Ecto neural progenitor cell (in vitro differentiated cells): ENCODE measurements around the gene CFAP61.
A peak's percentile ranks its signal among the peaks of the same experiment; 100 is the strongest.
"Not testable (repeated sequence)": the region's sequence is repeated elsewhere in the genome, so short reads cannot be mapped to it uniquely, and the experiment has no call there.

ENCODE experiments used
- DNase-seq: peaks from one replicate; pipeline ENCODE4 v3.0.0-alpha.2; 2018; ENCODE audit warnings: low spot score

CFAP61 gene, protein sequence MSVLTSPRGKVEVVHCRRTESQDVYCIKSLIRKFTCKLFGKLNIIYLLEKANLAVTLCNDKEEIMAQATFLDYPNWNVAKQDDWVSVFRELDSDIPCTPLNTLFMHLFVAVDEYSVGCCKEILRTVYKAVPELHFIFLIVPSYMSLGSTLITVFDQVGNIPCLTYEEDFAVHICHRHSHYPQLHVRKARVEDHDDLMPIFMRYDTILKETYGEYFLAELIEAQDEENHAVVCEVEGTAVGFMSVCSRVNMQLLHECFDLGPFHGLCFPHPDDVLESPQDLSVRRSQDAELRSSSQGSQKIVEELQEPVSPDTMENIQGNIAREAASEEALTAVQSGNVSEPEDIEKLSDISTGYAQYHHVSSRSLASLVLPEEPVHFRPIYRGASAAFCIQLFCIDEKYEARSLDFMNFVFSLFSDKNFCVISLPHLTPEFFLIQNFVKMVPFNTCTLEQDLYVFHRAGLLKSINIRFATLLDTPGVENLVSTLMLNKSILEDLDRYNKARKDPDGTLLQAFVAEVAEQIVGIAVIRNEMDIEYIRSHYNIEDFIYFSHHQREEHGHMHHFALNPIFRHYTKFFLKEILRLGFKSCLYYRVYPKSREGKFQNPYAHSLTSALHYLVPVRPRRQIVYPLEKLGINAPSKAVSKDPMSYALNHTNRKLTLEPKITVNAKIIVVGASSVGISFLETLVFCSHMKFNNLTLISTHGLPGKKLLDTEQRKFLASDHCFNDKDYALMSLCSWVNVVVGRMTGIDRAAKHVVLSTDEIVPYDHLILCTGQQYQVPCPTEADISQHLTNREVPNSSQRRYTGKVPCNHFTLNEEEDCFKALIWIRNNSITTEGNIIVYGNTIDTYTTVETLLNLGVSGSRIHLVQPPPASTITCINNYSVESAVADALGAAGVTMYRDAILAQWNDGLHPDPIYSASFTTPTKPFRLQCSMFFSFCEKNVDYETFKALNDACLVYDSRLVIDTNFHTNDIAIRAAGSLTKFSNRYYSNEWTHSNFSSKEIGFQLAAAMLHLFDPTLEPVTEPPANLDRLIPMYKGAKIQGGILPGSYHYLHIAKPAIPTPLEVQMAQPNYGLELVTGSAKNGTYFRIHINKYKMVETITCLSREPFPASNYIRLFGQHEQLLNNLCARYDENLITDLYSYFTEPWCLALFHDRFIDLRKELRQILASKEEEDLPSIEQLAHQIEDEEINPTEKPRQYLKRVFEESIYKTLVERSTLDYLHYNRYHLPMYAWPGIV

DNA sequence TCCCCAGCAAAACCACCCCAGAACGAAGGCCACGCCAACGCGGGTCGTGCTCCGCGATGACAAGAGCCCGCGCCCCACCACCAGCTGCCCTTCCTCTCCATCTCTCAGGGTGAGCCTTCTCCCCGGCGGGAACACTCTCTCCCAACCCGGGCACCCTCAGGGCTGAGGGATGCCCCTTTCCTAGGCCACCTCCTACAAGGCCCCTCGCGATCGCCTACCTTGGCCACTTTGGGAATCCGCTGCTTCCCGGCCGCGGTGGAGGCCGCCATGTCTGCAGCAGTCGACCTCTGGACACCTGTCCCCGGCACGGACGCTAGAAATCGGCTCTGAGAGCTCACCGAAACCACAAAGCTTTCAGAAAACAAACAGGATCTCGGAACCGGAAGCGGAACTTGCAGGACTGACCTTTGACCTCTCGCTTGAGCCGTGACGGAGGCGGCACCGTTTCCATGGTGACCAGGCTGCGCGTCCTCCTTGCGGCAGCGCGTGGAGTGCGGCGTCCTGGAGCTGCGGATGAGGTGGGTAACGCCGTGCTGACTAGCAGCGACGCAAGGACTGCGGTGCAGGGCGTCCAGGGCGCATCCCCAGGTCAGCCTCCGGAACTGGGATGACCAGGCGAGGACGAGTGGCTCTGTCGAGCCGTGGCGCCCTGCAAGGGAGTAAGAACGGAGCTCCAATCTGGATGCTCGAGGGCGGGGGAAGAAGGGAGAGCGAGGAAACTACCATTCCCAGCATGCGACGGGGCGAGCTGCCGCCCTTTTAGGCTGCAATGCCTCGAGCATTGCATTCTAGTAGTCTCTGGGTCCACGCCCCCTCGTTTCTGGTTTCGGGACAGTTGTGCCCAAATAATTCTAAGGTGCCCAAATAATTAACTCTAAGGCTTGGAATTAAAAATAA is at the start of gene CFAP61, which contains the start of gene CRNKL1:
Gene CFAP61 (plus strand): TSS at position 459 of the 897 bp plus-strand sequence. CDS start 4,122 bp downstream, outside the sequence.
Gene CRNKL1 (minus strand): TSS at position 393 of the 897 bp plus-strand sequence. CDS start 124 bp downstream, at position 269.
- DNase-seq, result peak; percentile 98

DNA sequence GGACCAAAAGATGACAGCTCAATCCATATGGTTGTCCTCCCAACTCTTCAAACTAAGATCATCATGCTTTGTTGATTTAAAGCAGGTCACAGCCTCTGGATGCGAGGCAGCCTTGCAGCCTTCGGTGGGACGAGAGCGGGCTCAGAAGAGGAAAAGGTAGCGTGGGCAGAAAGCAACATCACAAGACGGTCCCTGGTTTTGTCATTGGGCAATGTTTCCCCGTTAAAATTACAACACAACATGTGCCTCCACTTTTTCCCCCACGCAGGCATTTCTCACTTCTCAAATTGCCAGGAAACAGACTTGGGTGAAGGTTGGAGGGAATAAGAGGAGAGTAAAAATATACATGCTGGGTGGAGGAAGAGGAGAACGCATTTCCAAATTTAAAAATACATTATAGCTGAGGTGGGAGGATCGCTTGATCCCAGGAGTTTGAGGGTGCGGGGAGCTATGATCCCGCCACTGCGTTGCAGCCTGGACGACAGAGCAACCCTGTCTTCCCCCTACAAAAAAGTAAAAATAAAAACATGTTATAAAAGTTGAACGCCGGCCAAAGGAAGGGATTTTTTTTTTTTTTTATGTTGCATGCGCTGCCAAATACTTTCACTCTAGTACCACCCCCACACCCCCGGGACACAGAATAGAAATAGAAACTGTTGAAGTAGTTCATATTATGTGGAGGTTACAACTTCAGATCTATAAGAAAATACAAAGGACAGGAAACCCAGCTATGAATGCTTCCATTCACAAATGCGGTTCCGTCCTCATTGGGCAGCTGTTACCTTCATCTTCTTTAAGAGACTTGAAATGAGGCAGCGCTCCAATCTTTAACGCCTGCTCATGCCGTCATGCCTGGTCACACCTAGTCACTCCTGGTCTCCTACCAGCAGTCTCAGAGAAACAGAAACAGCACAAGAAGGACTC is 49.0 kb upstream of the CFAP61 start:
- no peak for DNase-seq

DNA sequence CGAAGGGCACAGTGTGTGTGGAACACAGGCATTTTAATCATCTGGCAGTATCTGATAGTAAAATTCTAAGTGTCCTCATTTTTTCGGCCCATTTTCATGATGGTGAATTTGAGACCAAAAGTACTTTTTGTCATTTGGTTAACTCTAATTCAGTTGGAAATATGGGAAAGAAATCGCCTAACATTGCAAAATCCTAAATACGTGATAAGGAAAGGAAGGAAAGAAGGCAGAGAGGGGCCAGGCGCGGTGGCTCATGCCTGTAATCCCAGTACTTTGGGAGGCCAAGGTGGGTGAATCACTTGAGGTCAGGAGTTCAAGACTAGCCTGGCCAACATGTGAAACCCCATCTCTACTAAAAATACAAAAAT is 48.4 kb upstream of the CFAP61 start:
- not testable (repeated sequence) for DNase-seq

DNA sequence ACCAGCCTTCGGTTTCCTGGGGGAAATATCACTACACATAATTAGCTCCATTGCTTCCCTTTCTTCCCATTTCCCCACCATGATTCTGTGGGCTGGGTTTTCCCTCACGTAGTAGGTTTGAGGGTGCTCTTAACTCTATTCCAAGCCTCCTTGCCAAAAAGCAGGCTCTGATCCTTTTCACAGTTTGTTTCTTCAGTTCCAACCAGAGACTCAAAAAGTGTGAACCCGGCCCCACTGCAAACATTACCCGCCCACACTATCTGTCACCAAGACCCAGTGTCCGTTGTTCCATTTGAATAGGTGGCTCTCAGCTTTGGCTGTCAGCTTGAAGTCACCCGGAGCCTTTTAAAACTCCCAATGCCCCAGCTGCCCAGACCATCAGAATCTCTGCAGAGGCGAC is 47.0 kb upstream of the CFAP61 start:
- DNase-seq, result no peak

DNA sequence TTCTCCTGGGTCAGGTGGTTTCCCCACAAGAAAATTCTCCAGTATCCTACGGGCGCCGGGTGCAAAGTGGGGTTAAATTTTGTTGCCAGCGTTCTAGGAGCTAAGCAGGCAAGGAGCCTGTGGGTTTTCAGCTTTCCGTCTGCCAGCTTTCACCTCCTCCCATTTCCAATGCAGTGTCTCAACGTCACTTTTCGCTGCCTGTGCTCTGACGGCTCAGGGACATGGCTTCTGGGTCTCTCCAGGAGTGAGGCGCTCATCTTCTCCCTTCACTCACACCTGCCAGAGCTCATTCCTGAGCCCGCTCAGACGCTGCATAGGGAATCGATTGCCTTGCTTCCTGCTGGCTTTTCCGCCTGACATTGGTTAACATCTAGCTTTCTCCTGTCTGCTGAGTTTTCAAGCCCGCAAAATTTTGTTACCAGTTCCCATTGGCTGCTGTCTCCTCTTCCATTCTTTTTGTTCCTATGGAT is 42.5 kb upstream of the CFAP61 start:
- DNase-seq, result no peak

DNA sequence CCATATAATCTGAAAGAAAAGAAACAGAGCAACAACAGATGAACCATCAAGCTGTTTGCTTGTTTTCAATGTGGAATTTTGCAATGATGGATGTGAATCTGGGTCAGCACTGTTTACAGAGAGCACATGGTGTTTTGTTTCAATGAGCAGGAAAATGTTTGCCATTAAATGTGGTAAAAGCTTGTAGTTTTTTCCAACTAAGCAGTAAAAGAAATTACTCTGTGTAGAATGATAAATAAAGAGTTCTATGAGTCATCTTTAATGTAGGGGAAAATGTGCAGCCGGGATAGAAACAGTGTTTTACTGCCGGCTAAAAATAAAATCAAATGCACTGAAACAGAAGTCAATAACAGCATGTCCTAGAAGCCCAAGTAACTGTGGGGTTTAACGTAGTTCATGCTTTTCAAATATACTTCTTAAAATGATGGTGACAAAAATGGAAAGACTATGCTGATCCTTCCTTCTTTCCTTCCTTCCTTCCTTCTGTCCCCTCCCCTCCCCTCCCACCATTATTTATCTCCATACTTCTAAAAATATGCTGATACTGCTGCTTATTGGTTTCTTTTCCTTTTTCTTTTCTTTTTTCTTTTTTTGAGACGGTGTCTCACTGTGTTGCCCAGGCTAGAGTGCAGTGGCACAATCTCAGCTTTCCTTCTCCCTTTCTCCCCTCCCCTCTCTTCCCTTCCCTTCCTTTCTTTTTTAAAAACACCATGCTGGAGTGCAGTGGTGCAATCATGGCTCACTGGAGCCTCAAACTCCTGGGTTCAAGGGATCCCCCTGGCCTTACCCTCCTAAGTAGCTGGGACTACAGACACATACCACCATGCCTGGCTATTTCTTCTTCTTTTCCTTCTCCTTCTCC is 41.5 kb upstream of the CFAP61 start:
- DNase-seq, result no peak

DNA sequence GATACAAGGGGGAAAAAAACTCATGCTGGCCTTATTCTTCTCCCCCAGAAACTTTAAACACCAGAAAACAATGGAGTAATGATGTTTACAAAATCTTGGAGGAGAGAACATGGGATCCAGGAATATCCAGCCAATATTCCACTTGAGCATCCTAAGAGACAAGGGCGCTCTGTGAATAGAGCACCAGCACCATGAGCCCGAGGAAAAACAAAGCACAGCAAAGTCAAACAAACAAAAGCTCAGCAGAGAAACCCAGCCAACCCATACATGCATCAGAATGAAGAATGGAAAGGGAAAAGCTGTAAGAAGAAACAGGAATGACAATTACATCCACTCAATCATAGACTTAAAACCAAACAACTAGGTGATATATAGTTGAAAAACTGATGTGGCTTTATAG is 39.8 kb upstream of the CFAP61 start:
- no peak for DNase-seq

DNA sequence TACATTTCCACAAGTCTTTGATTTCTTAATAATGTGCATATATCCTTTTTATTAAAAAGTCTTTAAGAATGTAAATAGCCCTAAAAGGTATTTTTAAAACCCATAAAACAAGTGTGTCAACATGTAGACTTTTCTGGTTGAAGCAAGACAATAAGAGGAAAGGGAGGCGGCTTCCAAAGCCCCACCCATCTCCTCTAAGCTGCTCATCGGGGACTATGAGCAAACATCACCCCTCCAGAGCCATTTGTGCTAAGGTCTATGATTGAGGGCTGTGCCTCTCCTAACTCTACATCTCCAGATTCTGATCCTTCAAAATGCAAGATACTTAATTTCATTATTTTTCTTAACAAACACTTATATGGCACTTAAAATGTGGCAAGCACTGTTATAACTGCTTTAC is 37.7 kb upstream of the CFAP61 start:
- DNase-seq, result no peak

DNA sequence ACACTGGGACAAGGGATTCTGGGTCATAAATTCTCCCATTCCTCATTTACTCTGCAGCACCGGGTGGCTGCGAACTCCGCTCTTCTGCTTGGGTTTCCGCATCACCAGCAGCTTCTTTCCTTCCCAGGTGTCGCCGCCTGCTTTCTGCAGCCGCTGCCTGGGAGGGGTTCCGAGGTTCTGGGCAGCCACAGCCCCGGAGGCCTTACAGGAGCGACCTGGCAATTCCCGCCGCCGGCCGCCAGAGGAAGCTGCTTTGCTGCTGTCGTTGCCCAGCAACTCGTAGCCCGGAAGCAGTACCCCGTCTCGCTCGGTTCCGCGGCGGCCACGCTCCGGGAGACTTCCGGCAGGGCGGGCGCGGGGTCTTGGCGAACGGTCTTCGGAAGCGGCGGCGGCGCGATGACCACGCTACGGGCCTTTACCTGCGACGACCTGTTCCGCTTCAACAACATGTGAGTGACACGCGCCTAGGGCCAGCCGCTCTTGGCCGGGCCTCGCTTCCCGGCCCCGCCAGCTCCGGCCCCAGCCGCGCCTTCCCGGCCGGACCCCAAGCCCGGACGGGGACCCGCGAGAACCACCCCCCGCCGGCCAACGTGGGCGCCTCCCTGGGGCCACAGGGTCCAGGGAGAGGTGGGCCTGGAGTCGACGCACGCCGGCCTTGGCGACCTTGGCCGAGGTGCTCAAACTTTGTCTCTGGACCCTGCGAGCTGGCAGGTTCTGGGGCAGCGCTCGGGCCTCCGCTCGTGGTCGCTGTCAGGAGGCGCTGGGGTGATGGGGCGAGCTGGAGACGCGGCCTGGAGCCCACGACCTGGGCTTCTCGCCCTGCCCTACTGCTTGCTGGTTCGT is 35.1 kb upstream of the CFAP61 start, which contains the start of gene NAA20:
Gene NAA20 (plus strand): TSS at position 362 of the 843 bp plus-strand sequence. CDS start 35 bp downstream, at position 397.
- DNase-seq, result peak; percentile 96

DNA sequence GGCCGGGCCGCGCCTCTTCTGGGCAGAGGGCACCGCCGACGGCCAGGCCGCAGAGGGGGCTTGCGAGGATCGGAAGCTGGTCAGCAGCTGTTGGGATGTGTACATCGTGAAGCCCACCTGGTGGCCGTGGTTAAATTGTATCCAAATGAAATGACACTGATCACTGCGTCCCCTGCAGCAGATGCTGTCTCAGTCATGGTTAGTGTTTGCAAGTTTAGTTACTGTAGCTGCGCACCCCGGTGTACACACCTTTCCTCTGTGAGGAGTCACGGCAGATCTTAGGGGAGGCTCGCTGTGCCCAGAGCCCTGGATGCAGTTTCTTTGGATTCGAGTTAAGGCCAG is 34.5 kb upstream of the CFAP61 start:
- DNase-seq, result no peak

DNA sequence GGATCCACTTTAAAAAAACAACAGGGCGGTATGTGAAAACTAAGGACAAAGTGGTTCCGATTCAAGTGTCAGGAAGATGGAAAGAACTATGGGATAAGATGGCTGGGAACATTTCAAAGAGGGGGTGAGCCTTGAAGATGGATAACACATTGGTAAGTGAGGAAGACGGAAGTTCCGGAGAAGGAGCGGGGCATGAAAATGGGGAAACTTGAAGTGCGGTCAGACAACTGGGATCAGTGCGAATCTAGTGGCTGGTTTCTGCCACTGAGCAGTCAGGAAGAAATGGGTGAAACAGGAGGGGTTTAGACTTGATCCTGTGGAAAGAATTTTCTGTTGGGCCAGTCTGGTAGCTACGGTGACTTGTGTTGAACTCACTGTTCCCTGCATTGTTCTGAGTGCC is 34.0 kb upstream of the CFAP61 start:
- DNase-seq, result no peak

DNA sequence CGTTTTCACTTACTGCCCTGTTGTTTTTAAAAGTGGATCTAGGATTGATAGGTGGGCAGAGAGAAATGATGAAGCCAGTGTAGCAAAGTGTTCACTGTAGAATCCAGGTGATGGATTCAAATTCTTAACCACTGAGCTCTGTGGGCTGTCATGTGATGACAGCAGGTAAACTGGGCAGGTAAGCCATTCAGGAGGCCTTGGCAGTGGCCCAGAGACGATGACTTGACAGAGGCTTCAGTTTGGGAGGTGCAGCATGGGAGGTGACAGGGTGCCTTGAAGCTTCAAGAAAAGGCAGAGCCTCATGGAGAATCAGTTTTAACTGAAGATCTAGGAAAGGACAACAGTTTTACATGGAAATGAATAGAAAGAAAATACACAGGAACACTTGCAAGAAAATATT is 33.2 kb upstream of the CFAP61 start:
- DNase-seq, result no peak

DNA sequence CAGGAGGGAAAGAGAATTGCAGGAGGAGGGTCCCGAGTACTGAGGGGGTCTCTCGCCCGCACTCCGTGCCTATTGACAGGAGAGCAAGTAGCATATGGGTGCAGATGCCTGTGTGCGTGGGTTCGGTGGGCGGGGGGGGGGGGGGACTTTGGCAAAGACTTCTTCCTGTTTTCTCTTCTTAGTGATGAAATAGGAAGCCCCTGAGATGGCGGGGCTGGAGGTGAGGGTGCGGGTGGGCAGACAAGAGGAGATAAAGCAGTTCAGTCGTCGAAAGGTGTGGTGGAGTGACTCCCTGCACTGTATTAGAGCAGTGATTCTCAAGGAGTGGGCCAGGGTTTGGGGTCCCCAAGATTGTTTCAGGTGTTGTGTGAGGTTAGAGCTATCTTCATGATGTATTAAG is 31.4 kb upstream of the CFAP61 start:
- no peak for DNase-seq

DNA sequence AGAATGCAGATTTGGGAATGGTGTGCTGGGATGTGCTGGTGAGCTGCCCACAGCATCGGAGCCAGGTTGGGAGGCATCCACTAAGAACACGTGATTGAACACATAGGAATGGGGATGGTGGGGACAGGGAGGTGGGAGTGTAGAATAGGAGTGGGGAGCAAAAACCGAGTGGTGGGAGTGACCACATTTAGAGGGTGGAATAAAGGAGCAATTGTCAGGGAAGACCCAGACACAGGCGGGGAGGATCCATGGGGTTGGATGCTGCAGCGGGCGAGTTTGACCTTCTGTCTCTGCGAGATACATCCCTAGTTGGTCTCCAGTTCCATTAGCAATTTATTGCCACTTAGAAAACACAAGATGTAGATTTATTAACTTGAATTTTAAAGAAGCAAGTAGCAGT is 30.5 kb upstream of the CFAP61 start:
- no peak for DNase-seq

DNA sequence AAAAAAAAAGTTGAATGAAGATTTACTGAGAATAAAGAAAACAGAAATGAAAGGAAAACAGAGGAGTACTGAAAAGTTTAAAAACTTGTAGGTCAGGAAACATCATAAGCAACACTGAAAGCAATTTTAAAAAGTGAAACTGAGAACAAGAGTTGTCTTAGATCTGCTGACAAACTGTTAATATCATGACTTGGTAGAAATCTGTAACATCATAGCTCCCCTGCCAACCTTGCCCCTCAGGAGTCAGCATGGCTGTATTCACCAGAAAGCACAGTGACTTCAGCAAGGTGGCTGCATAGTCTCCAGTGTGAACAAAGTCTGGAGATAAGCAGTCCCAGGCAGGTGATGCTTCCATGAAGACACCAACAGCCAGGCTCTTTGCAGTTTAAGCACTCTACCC is 29.8 kb upstream of the CFAP61 start:
- DNase-seq, result no peak

DNA sequence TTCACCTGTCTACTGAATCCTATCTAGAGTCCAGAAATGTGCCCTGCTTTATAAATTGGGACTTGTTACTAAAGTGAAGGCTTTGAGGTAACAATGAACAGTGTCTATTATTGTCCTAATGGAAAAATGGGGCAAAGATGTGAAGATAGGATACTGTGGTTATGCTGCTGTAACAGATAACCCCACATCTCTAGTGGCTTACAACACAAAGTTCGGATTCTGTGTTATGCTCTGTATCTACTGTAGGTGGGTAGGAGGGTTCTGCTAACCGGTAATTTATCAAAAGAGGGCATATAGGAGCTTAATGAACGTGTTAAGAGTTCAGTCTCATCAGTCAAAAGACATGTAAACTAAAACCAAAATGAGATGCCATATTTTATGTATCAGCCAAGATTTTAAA is 28.9 kb upstream of the CFAP61 start:
- no peak for DNase-seq

DNA sequence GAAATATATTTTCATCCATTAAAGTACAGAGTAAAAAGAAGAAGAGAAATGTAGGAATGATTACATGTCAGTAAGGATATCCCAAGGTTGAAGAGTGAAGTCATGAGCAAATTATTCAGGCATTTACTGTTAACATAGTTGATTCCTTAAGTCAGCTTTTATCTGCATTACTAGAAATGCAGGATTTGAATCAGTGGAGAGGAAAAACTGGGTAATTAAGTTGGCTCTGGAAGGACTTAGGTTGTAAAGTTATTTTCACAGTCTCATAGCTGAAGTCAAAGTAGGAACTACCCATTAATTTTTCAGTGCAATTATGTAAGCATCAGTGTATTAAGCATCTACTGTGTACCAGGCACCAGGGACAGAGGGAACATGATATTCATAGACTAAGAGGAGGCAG is 27.4 kb upstream of the CFAP61 start:
- DNase-seq, result no peak

DNA sequence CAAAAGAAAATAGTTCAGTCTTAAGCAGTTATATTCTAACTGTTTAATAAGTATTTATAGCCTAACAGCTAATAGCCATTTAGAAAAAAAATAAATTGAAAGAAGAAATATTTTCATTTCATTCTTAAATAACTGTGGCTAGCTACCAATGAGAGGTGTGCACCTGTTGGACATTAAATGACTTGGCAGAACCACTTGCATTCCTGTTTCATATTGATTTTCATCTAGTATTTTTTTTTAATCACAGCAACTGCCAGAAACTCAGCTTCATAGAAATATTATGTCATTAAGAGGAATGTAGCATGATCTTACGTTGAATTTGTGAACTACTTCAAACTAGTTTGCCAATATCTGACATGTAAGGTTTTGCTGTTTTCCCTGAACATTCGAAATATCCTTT is 25.0 kb upstream of the CFAP61 start:
- no peak for DNase-seq
